SIG-M5 treated with dmso at 0.1 percent for 504 hours (cell line): Measurements from ENCODE around the gene RP9.

Source experiments
- DNase-seq: peaks from one replicate; lab custom pipeline; 2025; ENCODE audit not compliant: unreplicated experiment; lab: John Stamatoyannopoulos, UW

Gene RP9

DNA sequence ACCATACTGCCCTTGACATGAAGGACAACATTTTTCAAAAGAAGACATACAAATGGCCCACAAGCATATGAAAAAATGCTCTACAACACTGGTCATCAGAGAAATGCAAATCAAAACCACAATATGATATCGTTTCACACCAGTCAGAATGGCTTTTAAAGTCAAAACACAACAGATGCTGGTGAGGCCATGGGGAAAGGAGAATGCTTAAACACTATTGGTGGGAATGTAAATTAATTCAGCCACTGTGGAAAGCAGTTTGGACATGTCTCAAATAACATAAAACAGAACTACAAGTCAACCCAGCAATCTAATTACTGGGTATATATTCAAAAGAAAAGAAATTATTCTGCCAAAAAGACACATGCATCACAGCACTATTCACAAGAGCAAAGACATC is 42.4 kb downstream of the RP9 start:
- DNase-seq: no peak

- no peak for DNase-seq
Measured at GRCh38 chr7:33065981-33066380, 43.2 kb downstream of the RP9 start.

DNA sequence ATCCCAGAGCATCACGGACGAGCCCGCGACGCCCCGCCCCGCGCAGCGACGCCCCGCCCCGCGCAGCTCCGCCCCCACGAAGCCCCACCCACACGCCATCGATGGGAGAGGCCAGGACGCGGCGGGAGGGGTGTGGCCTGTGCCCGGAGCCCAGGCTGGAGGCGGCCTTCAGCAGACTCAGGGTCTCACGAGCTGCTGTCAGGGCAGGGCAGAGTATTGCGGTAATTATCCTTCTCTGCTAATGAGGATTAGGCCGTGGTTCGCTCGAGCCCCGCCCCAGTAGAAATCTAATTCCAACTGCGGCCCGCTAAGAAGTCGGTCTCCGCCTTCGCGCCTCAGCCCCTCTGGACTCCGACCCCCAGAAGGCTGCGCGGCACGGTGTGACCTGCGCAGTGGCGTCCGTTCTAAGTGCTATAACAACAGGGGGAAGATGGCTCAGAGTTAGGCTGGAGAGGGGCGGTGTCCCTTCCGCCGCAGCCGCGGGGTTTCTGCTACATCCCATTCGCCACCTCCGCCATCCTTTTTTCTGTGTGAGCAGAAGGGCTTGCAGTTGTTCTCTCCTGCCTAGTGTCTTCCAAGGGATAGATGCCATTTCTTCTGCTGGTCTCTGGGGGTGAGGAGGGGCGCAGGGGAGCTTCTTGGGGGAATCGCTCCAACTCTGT is 46.3 kb downstream of the RP9 start:
- DNase-seq: peak; percentile 95

DNA sequence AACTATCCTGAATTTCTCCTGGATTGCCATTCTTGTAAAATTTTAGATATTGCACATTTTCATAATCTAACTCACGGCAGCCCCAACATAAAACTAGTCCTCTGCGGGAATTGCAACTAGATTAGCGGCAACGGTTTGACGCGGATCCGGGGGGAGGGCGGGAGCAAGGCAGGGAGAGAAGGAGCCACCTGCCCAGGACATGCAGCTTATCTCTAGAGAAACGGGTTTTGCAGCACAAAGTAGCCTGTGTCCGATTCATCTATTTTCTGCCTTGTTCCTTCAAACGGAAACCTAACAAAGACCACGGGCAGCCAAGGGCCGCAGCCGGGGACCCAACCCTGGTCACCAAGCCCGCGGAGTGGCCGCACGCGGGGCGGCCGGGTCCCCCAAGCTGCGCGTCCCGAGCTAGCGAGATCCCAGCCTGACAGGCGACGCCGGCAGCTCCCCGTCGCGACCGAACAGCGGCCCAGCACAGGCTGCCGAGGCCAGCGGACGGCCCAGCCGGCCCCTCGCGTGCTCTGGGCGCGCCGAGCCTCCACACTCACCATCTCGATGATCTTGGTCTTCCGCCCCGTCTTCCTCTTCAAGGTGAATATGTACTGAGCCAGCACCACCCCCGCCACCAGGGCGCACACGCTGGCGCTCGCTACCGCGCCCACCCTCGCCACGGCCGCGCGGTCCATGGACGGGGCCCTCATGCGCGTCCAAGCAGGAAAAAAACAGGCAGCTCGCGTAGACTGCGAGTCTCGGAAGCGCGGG is 47.0 kb downstream of the RP9 start, which contains the start of gene NT5C3A:
TSS of gene NT5C3A (minus strand) at position 754 of the 759 bp plus-strand sequence. CDS start at position 683, 71 bp downstream.
- peak; percentile 38 for DNase-seq

GRCh38 chr7:33061282-33061937 is 47.8 kb downstream of the RP9 start:
- no peak for DNase-seq

DNA sequence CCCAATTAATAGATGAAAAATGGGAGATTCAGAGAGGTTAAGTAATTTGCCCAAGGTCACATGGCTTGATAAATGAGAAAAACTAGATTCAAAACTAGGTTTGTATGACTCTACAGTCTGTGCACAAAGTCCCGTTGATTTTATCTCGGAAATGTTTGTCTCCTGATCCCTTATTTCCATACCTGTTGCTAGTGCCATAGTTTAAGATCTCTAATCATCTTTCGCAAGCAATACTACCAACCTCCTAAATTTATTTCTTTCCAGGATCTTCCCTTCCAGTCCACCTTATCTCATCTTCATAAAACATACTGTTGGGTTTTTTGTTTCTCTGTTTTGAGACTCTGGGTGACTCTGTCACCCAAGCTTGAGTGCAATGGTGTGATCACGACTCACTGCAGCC is 49.6 kb downstream of the RP9 start:
- no peak for DNase-seq

- DNase-seq: no peak
Measured at GRCh38 chr7:33055158-33055557, 54.0 kb downstream of the RP9 start.

- DNase-seq: no peak
Measured at GRCh38 chr7:33054261-33054964, 54.8 kb downstream of the RP9 start.

GRCh38 chr7:33053721-33054120 is 55.5 kb downstream of the RP9 start:
- DNase-seq: no peak

- peak; percentile 82 for DNase-seq
Measured at GRCh38 chr7:33050535-33051318, 58.5 kb downstream of the RP9 start.

GRCh38 chr7:33048704-33049103 is 60.5 kb downstream of the RP9 start:
- no peak for DNase-seq

- no peak for DNase-seq
Measured at GRCh38 chr7:33048257-33048656, 60.9 kb downstream of the RP9 start.

GRCh38 chr7:33044986-33045385 is 64.2 kb downstream of the RP9 start:
- peak; percentile 17 for DNase-seq
